Measurements from ENCODE around the gene GJC1. TPM values are rescaled to one million over a fixed set of nuclear protein-coding genes. Genes with fewer than 3 reads are reported as not detected.
"Not testable (repeated sequence)": the region's sequence is repeated elsewhere in the genome, so short reads cannot be mapped to it uniquely, and the experiment has no call there.

GJC1 gene
- total RNA-seq, 2 experiments from 2014 or later, result 1.6 to 2.2 TPM

DNA sequence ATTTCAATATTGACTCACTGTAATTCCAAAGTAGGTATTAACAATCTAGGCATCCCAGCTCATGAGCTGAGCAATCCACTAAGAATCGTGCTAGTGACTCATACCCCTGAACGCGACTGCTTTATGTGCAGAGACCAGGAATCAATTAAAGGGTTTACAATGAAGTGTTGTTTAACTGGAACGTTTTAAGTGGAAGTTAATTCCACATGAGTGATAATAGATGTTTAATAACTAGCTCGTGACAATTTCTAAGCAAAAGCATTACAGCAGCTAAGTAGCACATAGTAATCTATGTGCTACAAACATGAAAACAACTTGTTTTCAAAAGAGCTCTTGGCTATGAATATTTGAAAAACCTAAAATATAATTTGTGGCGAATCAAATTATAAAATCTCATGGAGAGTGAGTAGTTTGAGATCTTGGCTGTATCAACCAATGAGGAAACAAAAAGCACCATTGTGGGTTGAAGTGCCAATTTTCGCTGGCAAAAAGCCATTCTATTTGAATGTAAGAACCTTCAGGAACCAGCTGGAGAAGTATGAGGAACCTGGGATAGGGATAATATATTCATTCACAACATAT is 9.4 kb downstream of the GJC1 start:
- H3K9me3 Mint-ChIP-seq (ENCODE audit: insufficient read depth), result no peaks in the 10 kb centered on the region
- DNase-seq (no peak), ATAC-seq (no peak)
- H3K27ac Mint-ChIP-seq, result no peak overlapping the region
- H3K4me3 Mint-ChIP-seq, result no peak overlapping the region
- ChIA-PET CTCF (interaction anchor here (1.0 kb wide), 1 partner anchor 41 kb away, joined by 4 read pairs; no protein-coding TSS in a partner anchor), POLR2A (no interaction called here)
- no peaks in the 10 kb centered on the region for H3K4me1 Mint-ChIP-seq (ENCODE audit: low read depth)
- peaks cover 1% of the 10 kb centered on the region for H3K27me3 Mint-ChIP-seq (ENCODE audit: low read depth)
- H3K36me3 Mint-ChIP-seq (ENCODE audit: low read depth), result no peaks in the 10 kb centered on the region

DNA sequence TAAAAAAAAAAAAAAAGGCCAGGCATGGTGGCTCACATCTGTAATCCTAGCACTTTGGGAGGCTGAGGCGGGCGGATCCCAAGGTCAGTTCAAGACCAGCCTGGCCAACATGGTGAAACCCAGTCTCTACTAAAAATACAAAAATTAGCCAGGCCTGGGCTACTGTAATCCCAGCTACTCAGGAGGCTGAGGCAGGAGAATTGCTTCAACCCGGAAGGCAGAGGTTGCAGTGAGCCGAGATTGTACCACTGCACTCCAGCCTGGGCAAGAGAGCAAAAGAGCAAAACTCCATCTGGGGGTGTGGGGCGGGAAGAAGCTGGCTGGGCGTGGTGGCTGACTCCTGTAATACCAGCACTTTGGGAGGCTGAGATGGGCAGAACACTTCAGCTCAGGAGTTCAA is 11.6 kb downstream of the GJC1 start:
- H3K27me3 Mint-ChIP-seq (ENCODE audit: low read depth); DNase-seq; H3K36me3 Mint-ChIP-seq (ENCODE audit: low read depth); H3K9me3 Mint-ChIP-seq (ENCODE audit: insufficient read depth); ATAC-seq; POLR2A ChIA-PET; H3K27ac Mint-ChIP-seq; H3K4me3 Mint-ChIP-seq; H3K4me1 Mint-ChIP-seq (ENCODE audit: low read depth): not testable (repeated sequence)
- CTCF ChIA-PET, result interaction anchor here (1.2 kb wide), 1 partner anchor 17 kb away, joined by 3 read pairs; no protein-coding TSS in a partner anchor

DNA sequence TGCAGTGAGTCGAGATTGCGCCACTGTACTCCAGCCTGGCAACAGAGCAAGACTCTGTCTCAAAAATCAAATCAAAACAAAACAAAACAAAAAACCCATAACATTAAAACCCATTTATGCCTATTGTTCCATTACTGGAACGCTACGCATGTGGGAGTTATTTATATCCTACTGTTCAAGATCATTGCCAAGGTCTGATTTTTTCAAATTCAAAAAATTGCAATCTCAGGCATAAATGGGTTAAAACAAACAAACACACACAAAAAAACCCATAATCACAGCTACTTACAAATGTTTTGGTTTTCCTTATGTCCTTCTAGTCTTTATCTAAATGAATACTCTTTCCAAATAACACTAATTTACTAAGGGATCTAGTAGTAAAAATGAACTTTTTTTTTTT is 17.8 kb downstream of the GJC1 start:
- no peak overlapping the region for H3K4me3 Mint-ChIP-seq

DNA sequence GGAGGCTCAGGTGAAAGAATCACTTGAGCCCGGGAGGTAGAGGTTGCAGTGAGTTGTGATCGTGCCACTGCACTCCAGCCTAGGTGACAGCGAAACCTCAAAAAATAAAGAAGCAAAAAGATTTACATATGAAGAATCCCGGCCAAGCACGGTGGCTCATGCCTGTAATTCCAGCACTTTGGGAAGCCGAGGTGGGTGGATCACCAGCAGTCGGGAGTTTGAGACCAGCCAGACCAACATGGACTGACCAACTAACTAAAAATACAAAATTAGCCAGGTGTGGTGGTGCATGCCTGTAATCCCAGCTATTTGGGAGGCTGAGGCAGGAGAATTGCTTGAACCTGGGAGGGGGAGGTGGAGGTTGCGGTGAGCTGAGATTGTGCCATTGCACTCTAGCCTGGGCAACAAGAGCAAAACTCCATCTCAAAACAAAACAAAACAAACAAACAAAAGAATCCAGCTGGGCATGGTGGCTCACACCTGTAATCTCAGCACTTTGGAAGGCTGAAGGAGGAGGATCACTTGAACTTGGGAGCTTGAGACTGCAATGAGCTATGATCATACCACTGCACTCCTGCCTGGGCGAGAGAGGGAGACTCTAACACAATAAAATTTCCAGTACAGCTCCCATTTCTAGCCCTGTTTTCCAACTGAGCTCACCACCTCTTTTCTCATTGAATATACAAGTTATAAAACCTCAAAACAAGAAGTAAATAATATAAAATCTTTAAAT is 21.3 kb downstream of the GJC1 start:
- H3K36me3 Mint-ChIP-seq (ENCODE audit: low read depth); POLR2A ChIA-PET; ATAC-seq; H3K9me3 Mint-ChIP-seq (ENCODE audit: insufficient read depth); H3K4me1 Mint-ChIP-seq (ENCODE audit: low read depth); H3K27ac Mint-ChIP-seq; DNase-seq; H3K27me3 Mint-ChIP-seq (ENCODE audit: low read depth); H3K4me3 Mint-ChIP-seq: not testable (repeated sequence)
- CTCF ChIA-PET, result interaction anchor here (0.9 kb wide), 1 partner anchor 30 kb away, joined by 3 read pairs; no protein-coding TSS in a partner anchor

More for the DNA sequence above, 17.8 kb downstream of the GJC1 start:
- Mint-ChIP-seq H3K36me3 (ENCODE audit: low read depth) (no peaks in the 10 kb centered on the region), H3K27me3 (ENCODE audit: low read depth) (peaks cover 2% of the 10 kb centered on the region), H3K4me1 (ENCODE audit: low read depth) (no peaks in the 10 kb centered on the region), H3K9me3 (ENCODE audit: insufficient read depth) (no peaks in the 10 kb centered on the region), H3K27ac (no peak overlapping the region)
- ATAC-seq (no peak), DNase-seq (no peak)
- ChIA-PET POLR2A (no interaction called here), CTCF (interaction anchor here (0.9 kb wide), 1 partner anchor 33 kb away, joined by 3 read pairs; no protein-coding TSS in a partner anchor)

DNA sequence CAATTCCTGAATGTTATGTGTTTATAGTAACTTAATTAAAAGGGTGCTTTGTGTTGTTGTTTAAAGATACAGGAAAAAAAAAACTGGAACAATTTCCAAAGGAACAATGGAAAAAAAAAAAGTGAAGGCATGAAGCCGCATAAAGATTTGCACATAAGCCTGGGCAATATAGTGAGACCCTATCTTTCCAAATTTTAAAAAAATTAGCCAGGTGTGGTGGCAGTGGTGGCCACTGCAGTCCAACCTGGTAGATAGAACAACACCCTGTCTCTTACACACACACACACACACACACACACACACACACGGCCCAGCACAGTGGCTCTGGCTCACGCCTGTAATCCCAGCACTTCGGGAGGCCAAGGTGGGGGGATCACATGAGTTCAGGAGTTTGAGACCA is 21.9 kb downstream of the GJC1 start:
- H3K27ac Mint-ChIP-seq, result no peak overlapping the region
- POLR2A ChIA-PET, result no interaction called here
- H3K4me1 Mint-ChIP-seq (ENCODE audit: low read depth), result no peaks in the 10 kb centered on the region
- H3K36me3 Mint-ChIP-seq (ENCODE audit: low read depth), result no peaks in the 10 kb centered on the region
- H3K4me3 Mint-ChIP-seq, result no peak overlapping the region
- no peaks in the 10 kb centered on the region for H3K9me3 Mint-ChIP-seq (ENCODE audit: insufficient read depth)
- peaks cover 2% of the 10 kb centered on the region for H3K27me3 Mint-ChIP-seq (ENCODE audit: low read depth)
- no peak for ATAC-seq
- CTCF ChIA-PET, result interaction anchor here (1.5 kb wide), 1 partner anchor 70 kb away, joined by 3 read pairs; no protein-coding TSS in a partner anchor
- DNase-seq, result no peak

DNA sequence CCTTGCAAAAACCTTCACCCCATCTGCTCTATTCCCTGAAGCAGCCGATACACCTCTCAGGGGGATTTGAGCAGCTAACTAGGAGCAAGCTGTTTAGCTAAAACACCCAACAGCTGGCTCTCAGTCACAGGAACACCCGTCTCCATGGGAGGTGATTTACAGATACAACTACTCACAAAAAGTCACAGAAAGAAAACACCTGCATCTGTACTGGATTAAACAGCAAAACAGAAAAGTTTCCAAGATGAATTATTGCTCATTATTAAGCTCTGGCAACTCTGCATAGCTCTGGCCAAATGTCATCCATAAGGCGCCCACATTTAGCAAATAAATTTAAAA is 22.3 kb downstream of the GJC1 start:
- no peak overlapping the region for H3K4me3 Mint-ChIP-seq
- H3K36me3 Mint-ChIP-seq (ENCODE audit: low read depth), result no peaks in the 10 kb centered on the region
- no peaks in the 10 kb centered on the region for H3K4me1 Mint-ChIP-seq (ENCODE audit: low read depth)
- H3K27me3 Mint-ChIP-seq (ENCODE audit: low read depth), result peaks cover 2% of the 10 kb centered on the region
- ChIA-PET POLR2A (no interaction called here), CTCF (interaction anchor here (1.5 kb wide), 1 partner anchor 70 kb away, joined by 3 read pairs; no protein-coding TSS in a partner anchor)
- H3K27ac Mint-ChIP-seq, result no peak overlapping the region
- DNase-seq (no peak), ATAC-seq (no peak)
- no peaks in the 10 kb centered on the region for H3K9me3 Mint-ChIP-seq (ENCODE audit: insufficient read depth)

DNA sequence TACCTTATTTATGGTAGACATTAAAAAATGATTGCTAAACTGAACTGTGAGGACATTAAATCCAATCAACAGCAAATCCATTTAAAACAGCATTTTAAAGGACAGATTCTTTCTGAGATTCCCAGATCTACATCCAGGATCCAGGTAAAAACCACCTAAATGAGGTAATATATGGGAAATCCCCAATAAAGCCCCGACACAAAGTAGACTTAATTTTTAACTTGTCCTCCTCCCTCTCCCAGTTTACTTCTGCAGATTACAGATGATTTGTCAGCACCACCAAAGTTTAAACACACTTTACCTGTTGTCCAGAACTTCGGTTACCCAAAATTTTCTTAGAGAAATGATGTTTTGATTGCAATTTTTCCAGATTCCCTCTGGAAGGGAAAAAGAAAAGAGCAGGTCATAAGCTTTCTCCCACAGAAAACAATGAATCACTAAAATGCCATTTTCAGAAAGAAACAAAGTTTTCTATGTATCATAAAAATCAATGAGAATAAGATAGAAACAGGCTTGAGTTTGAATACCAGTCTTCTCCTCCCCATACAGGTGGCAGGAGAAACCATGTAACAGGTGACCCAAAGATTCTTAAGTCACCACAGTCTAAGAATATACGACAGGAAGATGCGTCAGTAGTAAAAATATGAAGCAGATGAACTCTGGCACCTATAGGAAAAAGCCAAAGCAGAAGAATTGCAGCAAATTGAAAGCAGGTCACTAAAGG is 22.8 kb downstream of the GJC1 start:
- DNase-seq (no peak), ATAC-seq (no peak)
- CTCF ChIA-PET, result interaction anchor here (1.5 kb wide), 1 partner anchor 71 kb away, joined by 3 read pairs; no protein-coding TSS in a partner anchor
- H3K27ac Mint-ChIP-seq, result no peak overlapping the region
- POLR2A ChIA-PET, result no interaction called here
- no peak overlapping the region for H3K4me3 Mint-ChIP-seq
- H3K4me1 Mint-ChIP-seq (ENCODE audit: low read depth), result no peaks in the 10 kb centered on the region
- H3K9me3 Mint-ChIP-seq (ENCODE audit: insufficient read depth), result no peaks in the 10 kb centered on the region
- no peaks in the 10 kb centered on the region for H3K36me3 Mint-ChIP-seq (ENCODE audit: low read depth)
- peaks cover 2% of the 10 kb centered on the region for H3K27me3 Mint-ChIP-seq (ENCODE audit: low read depth)

DNA sequence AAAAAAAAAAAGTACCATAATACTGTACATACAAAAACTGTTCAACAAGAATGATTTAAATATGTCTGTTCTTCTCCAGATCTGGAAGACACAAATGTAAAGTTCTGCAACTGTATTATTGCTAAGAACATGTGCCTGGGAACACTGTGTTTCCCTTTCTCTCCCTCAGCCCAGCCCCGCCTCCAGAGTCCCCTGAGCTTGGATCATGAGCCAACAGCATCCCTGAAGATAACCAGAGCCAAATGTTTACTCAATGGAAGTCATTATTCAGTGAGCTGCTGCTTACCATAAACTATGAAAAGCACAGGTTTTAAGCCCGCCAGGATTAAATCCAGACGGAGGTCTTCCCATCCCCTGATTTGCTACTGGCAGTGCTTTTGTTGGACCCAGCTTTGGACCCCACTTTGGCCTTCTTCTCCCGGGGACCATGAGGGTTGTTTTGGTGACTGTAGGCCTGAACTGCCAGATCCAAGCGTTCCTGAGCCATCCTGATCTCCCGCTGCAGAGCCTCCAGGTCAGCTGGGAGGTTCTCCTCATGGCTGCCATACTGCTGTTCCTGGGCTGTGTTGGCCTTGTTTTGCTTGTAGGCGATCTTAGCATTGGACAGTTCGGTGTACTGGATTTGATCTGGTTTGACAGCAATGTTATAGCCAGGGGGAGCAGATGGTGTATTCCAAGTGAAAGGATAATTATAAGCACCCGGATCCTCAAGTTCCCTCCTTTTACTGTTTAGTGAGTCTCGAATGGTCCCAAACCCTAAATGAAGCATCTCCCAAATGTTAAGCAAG is 25.6 kb downstream of the GJC1 start:
- no peak for DNase-seq
- H3K4me3 Mint-ChIP-seq, result no peak overlapping the region
- no peaks in the 10 kb centered on the region for H3K36me3 Mint-ChIP-seq (ENCODE audit: low read depth)
- peaks cover 4% of the 10 kb centered on the region for H3K27me3 Mint-ChIP-seq (ENCODE audit: low read depth)
- ChIA-PET CTCF (no interaction called here), POLR2A (no interaction called here)
- H3K4me1 Mint-ChIP-seq (ENCODE audit: low read depth), result no peaks in the 10 kb centered on the region
- H3K27ac Mint-ChIP-seq, result no peak overlapping the region
- no peaks in the 10 kb centered on the region for H3K9me3 Mint-ChIP-seq (ENCODE audit: insufficient read depth)
- ATAC-seq, result no peak

DNA sequence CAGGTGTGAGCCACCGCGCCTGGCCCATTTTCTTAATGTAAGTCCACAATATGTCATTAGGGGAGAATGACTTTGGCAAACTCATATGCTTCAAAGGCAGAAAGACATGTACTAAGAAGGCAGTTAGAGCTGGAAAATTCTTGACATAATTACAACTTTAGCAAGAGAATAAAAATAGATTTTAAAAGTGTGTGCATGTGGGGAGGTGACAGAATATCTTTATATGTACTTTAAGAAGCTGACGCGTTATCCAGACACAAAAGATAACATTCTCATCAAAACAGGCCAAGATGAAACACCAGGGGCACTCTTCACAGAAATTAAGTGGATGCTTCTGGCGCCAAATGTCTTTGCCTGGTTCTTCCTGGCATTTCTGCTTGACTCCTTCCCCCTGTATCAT is 28.2 kb downstream of the GJC1 start:
- DNase-seq, result no peak
- Mint-ChIP-seq H3K4me3 (no peak overlapping the region), H3K4me1 (ENCODE audit: low read depth) (peaks cover 12% of the 10 kb centered on the region), H3K27me3 (ENCODE audit: low read depth) (peaks cover 2% of the 10 kb centered on the region), H3K9me3 (ENCODE audit: insufficient read depth) (no peaks in the 10 kb centered on the region), H3K27ac (no peak overlapping the region), H3K36me3 (ENCODE audit: low read depth) (no peaks in the 10 kb centered on the region)
- ChIA-PET CTCF (no interaction called here), POLR2A (no interaction called here)
- ATAC-seq, result no peak

DNA sequence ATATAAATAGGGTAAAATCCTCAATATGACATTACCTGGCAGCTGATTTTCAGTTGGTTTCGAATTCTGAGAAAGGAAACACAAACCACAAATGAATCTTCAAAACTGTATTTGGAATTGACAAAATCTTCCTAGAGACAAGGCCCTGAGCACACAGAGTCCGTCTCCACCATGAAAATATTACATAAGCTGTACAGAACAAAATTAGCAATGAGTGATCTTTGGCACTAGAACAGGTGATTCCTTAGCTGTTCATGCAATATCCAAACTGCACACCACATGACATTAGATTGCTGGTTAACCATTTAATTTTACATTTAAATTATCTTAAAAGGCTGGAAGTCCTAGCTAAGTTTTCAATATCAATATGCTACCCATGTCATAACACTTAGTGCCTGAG is 31.7 kb downstream of the GJC1 start:
- Mint-ChIP-seq H3K36me3 (ENCODE audit: low read depth) (no peaks in the 10 kb centered on the region), H3K27ac (no peak overlapping the region), H3K4me3 (no peak overlapping the region), H3K27me3 (ENCODE audit: low read depth) (peaks cover 4% of the 10 kb centered on the region), H3K4me1 (ENCODE audit: low read depth) (peaks cover 17% of the 10 kb centered on the region), H3K9me3 (ENCODE audit: insufficient read depth) (no peaks in the 10 kb centered on the region)
- ATAC-seq (no peak), DNase-seq (no peak)
- ChIA-PET CTCF (interaction anchor here (0.8 to 2.9 kb wide), 6 partner anchors 15 to 193 kb away, joined by 3 to 21 read pairs (median 4); no protein-coding TSS in a partner anchor), POLR2A (interaction anchor here (0.7 kb wide), 1 partner anchor 20 kb away, joined by 5 read pairs; no protein-coding TSS in a partner anchor)

DNA sequence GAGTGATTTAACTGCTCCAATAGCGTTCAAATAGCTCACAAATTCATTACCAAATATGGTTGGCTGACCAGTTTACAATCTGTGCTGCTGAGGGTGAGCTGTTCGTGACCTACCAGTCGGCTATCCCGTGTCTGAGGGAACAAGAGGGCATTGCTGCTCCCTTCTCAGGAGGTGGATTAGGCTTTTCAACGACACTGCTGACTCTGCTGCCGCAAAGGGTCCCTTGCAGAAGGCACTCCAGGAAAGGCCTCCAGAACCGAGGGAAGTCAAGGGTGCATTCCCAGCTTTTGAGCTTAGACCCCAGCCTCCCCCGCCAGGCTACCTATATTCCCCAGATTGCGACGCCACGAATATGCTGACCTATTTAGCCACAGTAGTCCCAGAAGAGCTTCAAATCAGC is 32.3 kb downstream of the GJC1 start:
- H3K4me3 Mint-ChIP-seq, result no peak overlapping the region
- peaks cover 17% of the 10 kb centered on the region for H3K4me1 Mint-ChIP-seq (ENCODE audit: low read depth)
- H3K27ac Mint-ChIP-seq, result no peak overlapping the region
- CTCF ChIA-PET, result interaction anchor here (0.8 to 2.9 kb wide), 6 partner anchors 15 to 194 kb away, joined by 3 to 21 read pairs (median 4); no protein-coding TSS in a partner anchor
- H3K9me3 Mint-ChIP-seq (ENCODE audit: insufficient read depth), result no peaks in the 10 kb centered on the region
- no peak for DNase-seq
- peaks cover 4% of the 10 kb centered on the region for H3K27me3 Mint-ChIP-seq (ENCODE audit: low read depth)
- ATAC-seq, result no peak
- no peaks in the 10 kb centered on the region for H3K36me3 Mint-ChIP-seq (ENCODE audit: low read depth)
- POLR2A ChIA-PET, result interaction anchor here (0.6 to 0.7 kb wide), 2 partner anchors 19 to 93 kb away, joined by 5 read pairs; no protein-coding TSS in a partner anchor
